Astrocyte (in vitro differentiated cells and primary cell): ENCODE results near the gene DGKQ.

ENCODE experiments used
- EZH2 ChIP-seq: IDR thresholded peaks from 2 replicates; pipeline ENCODE4 v1.6.1; 2012; ENCODE audit warnings: mild to moderate bottlenecking, low read length, inconsistent platforms; ENCODE audit not compliant: insufficient read depth
- TF ChIP-seq, protein P1 (sequence below): IDR thresholded peaks from 2 replicates; pipeline ENCODE4 v1.5.1; 2011; ENCODE audit warnings: low read depth, mild to moderate bottlenecking, inconsistent platforms, low read length, moderate library complexity; ENCODE audit not compliant: insufficient read depth

GRCh38 chr4:932713-933070, 40.7 kb downstream of the DGKQ start:
- TF ChIP-seq, protein P1, sequence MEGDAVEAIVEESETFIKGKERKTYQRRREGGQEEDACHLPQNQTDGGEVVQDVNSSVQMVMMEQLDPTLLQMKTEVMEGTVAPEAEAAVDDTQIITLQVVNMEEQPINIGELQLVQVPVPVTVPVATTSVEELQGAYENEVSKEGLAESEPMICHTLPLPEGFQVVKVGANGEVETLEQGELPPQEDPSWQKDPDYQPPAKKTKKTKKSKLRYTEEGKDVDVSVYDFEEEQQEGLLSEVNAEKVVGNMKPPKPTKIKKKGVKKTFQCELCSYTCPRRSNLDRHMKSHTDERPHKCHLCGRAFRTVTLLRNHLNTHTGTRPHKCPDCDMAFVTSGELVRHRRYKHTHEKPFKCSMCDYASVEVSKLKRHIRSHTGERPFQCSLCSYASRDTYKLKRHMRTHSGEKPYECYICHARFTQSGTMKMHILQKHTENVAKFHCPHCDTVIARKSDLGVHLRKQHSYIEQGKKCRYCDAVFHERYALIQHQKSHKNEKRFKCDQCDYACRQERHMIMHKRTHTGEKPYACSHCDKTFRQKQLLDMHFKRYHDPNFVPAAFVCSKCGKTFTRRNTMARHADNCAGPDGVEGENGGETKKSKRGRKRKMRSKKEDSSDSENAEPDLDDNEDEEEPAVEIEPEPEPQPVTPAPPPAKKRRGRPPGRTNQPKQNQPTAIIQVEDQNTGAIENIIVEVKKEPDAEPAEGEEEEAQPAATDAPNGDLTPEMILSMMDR, result no peak
- TF ChIP-seq EZH2, result no peak
